Measurements from ENCODE around the gene SLC6A9. TPM values are rescaled to one million over a fixed set of nuclear protein-coding genes. Genes with fewer than 3 reads are reported as not detected.

SLC6A9 gene
- total and polyA plus RNA-seq, 2 experiments from 2014 or later, result 13.5 to 25.3 TPM

DNA sequence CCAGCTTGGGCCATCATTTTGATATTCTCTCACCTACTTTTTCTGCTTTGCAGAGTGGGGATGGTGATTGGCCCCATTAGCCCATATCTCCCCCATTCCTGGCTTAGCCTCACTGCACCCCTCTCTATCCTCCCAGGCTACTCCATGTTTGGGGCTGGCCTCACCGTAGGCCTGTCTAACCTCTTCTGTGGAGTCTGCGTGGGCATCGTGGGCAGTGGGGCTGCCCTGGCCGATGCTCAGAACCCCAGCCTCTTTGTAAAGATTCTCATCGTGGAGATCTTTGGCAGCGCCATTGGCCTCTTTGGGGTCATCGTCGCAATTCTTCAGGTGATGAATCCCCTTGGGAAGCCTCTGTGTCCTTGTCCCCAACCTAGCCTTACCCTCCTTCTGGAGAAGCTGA, 54.4 kb downstream of the SLC6A9 start:
- H3K9me3 ChIP-seq (ENCODE audit: low read depth), result no peaks in the 10 kb centered on the region
- H3K4me1 ChIP-seq (ENCODE audit: insufficient read depth), result peaks cover 35% of the 10 kb centered on the region
- DNase-seq (ENCODE audit: low spot score), result no peak
- no peaks in the 10 kb centered on the region for H3K27me3 ChIP-seq
- H3K9me2 ChIP-seq (replicated peaks; ENCODE audit: insufficient read depth), result no peaks in the 10 kb centered on the region
- H3K27ac ChIP-seq, result no peak overlapping the region
- H3K4me2 ChIP-seq, result peak overlapping the region; percentile 93
- H3K4me3 ChIP-seq, result no peak overlapping the region
- H3K79me2 ChIP-seq, result peaks cover 53% of the 10 kb centered on the region
- TF ChIP-seq EZH2phosphoT487 (IDR thresholded peaks at IDR 0.05; ENCODE audit: low read depth, severe bottlenecking, unreplicated experiment) (no peak), EZH2 (IDR thresholded peaks at IDR 0.05; ENCODE audit: borderline replicate concordance) (no peak)
- TF ChIP-seq, protein P1, sequence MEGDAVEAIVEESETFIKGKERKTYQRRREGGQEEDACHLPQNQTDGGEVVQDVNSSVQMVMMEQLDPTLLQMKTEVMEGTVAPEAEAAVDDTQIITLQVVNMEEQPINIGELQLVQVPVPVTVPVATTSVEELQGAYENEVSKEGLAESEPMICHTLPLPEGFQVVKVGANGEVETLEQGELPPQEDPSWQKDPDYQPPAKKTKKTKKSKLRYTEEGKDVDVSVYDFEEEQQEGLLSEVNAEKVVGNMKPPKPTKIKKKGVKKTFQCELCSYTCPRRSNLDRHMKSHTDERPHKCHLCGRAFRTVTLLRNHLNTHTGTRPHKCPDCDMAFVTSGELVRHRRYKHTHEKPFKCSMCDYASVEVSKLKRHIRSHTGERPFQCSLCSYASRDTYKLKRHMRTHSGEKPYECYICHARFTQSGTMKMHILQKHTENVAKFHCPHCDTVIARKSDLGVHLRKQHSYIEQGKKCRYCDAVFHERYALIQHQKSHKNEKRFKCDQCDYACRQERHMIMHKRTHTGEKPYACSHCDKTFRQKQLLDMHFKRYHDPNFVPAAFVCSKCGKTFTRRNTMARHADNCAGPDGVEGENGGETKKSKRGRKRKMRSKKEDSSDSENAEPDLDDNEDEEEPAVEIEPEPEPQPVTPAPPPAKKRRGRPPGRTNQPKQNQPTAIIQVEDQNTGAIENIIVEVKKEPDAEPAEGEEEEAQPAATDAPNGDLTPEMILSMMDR (IDR thresholded peaks at IDR 0.05; ENCODE audit: poor library complexity), result no peak
- no peak overlapping the region for H2AFZ ChIP-seq
- 95% methylated on average over 8 of the region's 8 CpGs for WGBS (ENCODE audit: low lambda C conversion rate, missing lambda C conversion rate)
- peaks cover 30% of the 10 kb centered on the region for H4K20me1 ChIP-seq (ENCODE audit: insufficient read depth, poor library complexity, severe bottlenecking)
- H3K36me3 ChIP-seq (replicated peaks; ENCODE audit: insufficient read depth, low read depth), result no peaks in the 10 kb centered on the region

DNA sequence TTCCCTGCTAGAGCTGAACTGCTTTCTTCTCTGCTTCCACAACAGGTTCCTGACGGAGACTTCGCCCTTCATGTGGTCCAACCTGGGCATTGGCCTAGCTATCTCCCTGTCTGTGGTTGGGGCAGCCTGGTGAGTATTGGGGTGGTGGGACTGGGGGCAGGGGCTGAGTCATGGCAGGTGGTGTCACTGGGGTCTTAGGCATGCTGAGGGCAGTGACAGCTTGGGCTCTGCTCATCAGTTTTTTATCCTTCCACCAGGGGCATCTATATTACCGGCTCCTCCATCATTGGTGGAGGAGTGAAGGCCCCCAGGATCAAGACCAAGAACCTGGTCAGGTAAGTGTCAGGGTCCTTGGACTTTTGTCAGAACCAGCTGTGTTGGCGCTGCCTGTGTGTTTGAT, 55.2 kb downstream of the SLC6A9 start:
- Histone ChIP-seq H4K20me1 (ENCODE audit: insufficient read depth, poor library complexity, severe bottlenecking) (peaks cover 30% of the 10 kb centered on the region), H3K9me3 (ENCODE audit: low read depth) (no peaks in the 10 kb centered on the region), H3K27me3 (no peaks in the 10 kb centered on the region), H3K4me2 (peak overlapping the region; percentile 93), H3K9me2 (replicated peaks; ENCODE audit: insufficient read depth) (no peaks in the 10 kb centered on the region), H2AFZ (no peak overlapping the region), H3K4me3 (peak overlapping the region; percentile 89), H3K79me2 (peaks cover 47% of the 10 kb centered on the region), H3K27ac (peak overlapping the region; percentile 97), H3K4me1 (ENCODE audit: insufficient read depth) (peaks cover 35% of the 10 kb centered on the region), H3K36me3 (replicated peaks; ENCODE audit: insufficient read depth, low read depth) (no peaks in the 10 kb centered on the region)
- no peak for TF ChIP-seq EZH2phosphoT487 (IDR thresholded peaks at IDR 0.05; ENCODE audit: low read depth, severe bottlenecking, unreplicated experiment)
- TF ChIP-seq, protein P1 (IDR thresholded peaks at IDR 0.05; ENCODE audit: poor library complexity), result no peak
- TF ChIP-seq EZH2 (IDR thresholded peaks at IDR 0.05; ENCODE audit: borderline replicate concordance), result no peak
- 88% methylated on average over 4 of the region's 4 CpGs for WGBS (ENCODE audit: low lambda C conversion rate, missing lambda C conversion rate)
- DNase-seq (ENCODE audit: low spot score), result no peak

DNA sequence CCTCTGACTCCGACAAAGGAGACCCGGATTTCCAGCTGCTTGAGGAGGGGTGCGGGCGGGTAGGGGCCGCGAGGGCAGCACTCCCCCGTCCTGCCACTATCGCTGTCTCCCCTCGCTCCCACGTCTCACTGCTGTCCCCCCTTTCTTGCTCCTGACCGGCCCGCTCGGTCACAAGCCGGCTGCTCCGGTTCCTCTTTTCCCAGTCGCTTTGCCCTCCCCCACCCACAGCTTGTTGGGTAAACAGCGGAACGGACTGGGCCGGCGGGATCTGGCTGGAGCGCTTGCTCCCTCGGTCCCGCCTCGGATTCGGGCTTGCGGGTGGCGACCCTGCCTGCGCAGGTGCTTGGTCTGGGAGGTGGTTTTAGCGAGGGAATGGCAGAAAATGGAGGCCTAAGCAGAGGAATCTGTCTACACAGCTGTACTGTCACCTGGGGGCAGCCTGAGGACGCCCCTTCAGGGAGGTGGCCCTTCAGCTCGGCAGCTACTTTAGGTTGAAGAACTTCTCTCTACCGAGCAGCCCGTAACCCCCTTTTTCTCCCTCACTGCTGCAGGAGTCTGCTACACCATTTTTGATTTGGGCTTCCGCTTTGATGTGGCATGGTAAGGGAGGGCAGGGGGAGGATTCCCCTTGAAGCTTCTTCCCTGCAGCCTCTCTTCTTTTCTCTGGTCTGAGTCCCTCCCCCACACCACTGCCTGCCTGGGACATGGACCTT, 55.9 kb downstream of the SLC6A9 start:
- H2AFZ ChIP-seq, result peak overlapping the region; percentile 71
- peaks cover 41% of the 10 kb centered on the region for H3K4me1 ChIP-seq (ENCODE audit: insufficient read depth)
- 2% methylated on average over 29 of the region's 34 CpGs for WGBS (ENCODE audit: low lambda C conversion rate, missing lambda C conversion rate)
- no peaks in the 10 kb centered on the region for H3K9me2 ChIP-seq (replicated peaks; ENCODE audit: insufficient read depth)
- H3K4me2 ChIP-seq, result peak overlapping the region; percentile 93
- H3K4me3 ChIP-seq, result peak overlapping the region; percentile 89
- peak overlapping the region; percentile 97 for H3K27ac ChIP-seq
- no peaks in the 10 kb centered on the region for H3K36me3 ChIP-seq (replicated peaks; ENCODE audit: insufficient read depth, low read depth)
- TF ChIP-seq EZH2phosphoT487 (IDR thresholded peaks at IDR 0.05; ENCODE audit: low read depth, severe bottlenecking, unreplicated experiment) (no peak), EZH2 (IDR thresholded peaks at IDR 0.05; ENCODE audit: borderline replicate concordance) (no peak)
- TF ChIP-seq, protein P1 (IDR thresholded peaks at IDR 0.05; ENCODE audit: poor library complexity), result no peak
- no peaks in the 10 kb centered on the region for H3K27me3 ChIP-seq
- peak; percentile 72 for DNase-seq (ENCODE audit: low spot score)
- H3K79me2 ChIP-seq, result peaks cover 52% of the 10 kb centered on the region
- no peaks in the 10 kb centered on the region for H3K9me3 ChIP-seq (ENCODE audit: low read depth)
- peaks cover 30% of the 10 kb centered on the region for H4K20me1 ChIP-seq (ENCODE audit: insufficient read depth, poor library complexity, severe bottlenecking)

All from hepatocyte (in vitro differentiated cells).